ENCODE measurements around the gene ELF2.

DNA sequence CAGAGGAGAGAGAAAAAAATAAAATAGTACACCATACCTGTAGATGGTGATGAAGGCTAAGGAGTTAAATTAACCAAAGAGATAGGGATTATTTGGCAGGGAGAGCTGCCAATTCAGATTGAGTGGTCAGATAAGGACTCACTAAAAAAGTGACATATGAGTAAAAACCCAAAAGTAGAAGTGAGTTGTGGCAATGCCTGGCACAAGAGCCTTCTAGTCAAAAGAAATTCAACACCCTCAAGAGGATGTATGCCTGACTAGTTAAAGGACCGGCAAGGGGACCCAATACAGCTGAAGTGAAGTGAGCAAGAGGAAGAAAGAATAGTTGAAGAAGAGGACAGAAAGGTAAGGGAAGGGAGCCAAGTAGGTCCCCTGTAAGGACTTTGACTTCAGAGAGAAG is 34.9 kb downstream of the ELF2 start:
- TF ChIP-seq CTCF (IDR thresholded peaks at IDR 0.05) (no peak), EZH2phosphoT487 (IDR thresholded peaks at IDR 0.05) (no peak)
